ENCODE measurements around the gene NETO2.
"Not testable (repeated sequence)": the region's sequence is repeated elsewhere in the genome, so short reads cannot be mapped to it uniquely, and the experiment has no call there.

NETO2 gene

GRCh38 chr16:47143677-47144558 lies at the start of gene NETO2:
TSS of gene NETO2 (minus strand) at chr16:47143945. CDS start at chr16:47143612, 333 bp downstream.
- DNase-seq, result peak; percentile 82 to 85

GRCh38 chr16:47182318-47182717 lies 38.6 kb upstream of the NETO2 start:
- no peak for DNase-seq

- not testable (repeated sequence) for DNase-seq
Observed at GRCh38 chr16:47181066-47181465, 37.3 kb upstream of the NETO2 start.

GRCh38 chr16:47180073-47180472 lies 36.3 kb upstream of the NETO2 start:
- DNase-seq, result no peak

- DNase-seq, result no peak
Observed at GRCh38 chr16:47175152-47175551, 31.4 kb upstream of the NETO2 start.

- no peak for DNase-seq
Observed at GRCh38 chr16:47162670-47163420, 19.1 kb upstream of the NETO2 start.

- DNase-seq, result no peak
Observed at GRCh38 chr16:47161464-47161863, 17.7 kb upstream of the NETO2 start.

GRCh38 chr16:47160422-47160821 lies 16.7 kb upstream of the NETO2 start:
- no peak for DNase-seq

GRCh38 chr16:47158992-47159391 lies 15.2 kb upstream of the NETO2 start:
- no peak for DNase-seq

- no peak for DNase-seq
Observed at GRCh38 chr16:47156680-47157215, 13.0 kb upstream of the NETO2 start.

- DNase-seq, result not testable (repeated sequence)
Observed at GRCh38 chr16:47152501-47152900, 8.8 kb upstream of the NETO2 start.

GRCh38 chr16:47150067-47150466 lies 6.3 kb upstream of the NETO2 start:
- no peak for DNase-seq

- DNase-seq, result peak; percentile 82 to 85
Observed at GRCh38 chr16:47144559-47144877, 773 bp upstream of the NETO2 start.

- DNase-seq, result peak; percentile 68 to 83
Observed at GRCh38 chr16:47142821-47143676, 696 bp downstream of the NETO2 start.

- no peak for DNase-seq
Observed at GRCh38 chr16:47142486-47142820, 1.3 kb downstream of the NETO2 start.

GRCh38 chr16:47141773-47142485 lies 1.8 kb downstream of the NETO2 start:
- peak; percentile 97 to 98 for DNase-seq

GRCh38 chr16:47140686-47141085 lies 3.1 kb downstream of the NETO2 start:
- DNase-seq, result no peak

GRCh38 chr16:47139561-47140185 lies 4.1 kb downstream of the NETO2 start:
- no peak for DNase-seq

GRCh38 chr16:47137925-47138324 lies 5.8 kb downstream of the NETO2 start:
- not testable (repeated sequence) for DNase-seq

- DNase-seq, result no peak
Observed at GRCh38 chr16:47136099-47136842, 7.5 kb downstream of the NETO2 start.

- no peak for DNase-seq
Observed at GRCh38 chr16:47134550-47134949, 9.2 kb downstream of the NETO2 start.

Measured in SHP77 (cell line).